Measurements from ENCODE around the gene AMOT. TPM values are rescaled to one million over a fixed set of nuclear protein-coding genes. Genes with fewer than 3 reads are reported as not detected.

Gene AMOT
- total RNA-seq, 6 experiments from 2014 or later = 0.02 to 0.50 (median 0.09) TPM

DNA sequence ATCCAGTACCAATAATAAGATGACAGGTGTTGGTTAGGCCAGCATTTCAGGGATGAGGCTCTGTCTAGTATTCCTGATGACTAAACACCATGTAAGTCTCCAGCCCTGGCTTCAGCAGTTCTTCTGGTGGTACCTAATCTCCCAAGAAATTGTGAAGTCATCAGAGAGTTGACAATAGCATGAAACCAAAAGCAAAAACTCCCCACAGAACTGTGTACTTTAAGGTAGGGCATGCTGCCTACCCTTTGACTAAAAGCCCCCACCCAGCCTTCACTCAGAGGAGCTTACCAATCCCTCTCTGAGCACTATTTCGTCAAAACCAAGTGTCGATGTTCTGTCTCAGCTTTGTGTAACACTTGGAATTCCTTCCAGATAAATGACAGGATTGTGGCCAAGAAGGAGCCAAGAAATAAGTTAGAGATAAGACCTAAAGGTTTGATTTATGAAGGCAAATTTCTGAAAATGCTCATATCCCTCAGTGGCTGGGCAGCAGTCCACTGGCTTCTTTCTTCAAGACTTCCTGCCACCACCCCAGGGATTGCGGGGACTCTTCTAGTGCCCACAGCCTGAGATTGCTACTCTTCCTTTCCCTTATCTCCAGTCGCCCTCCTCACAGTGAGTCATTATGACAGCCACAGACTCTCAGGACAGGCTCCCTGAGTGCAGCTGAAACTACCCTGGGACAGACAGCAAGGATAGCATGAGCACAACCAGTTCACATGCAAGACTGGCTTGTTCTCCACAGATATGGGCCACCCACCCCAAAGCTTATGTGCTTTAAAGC lies 93.6 kb downstream of the AMOT start:
- TF ChIP-seq, protein P1, sequence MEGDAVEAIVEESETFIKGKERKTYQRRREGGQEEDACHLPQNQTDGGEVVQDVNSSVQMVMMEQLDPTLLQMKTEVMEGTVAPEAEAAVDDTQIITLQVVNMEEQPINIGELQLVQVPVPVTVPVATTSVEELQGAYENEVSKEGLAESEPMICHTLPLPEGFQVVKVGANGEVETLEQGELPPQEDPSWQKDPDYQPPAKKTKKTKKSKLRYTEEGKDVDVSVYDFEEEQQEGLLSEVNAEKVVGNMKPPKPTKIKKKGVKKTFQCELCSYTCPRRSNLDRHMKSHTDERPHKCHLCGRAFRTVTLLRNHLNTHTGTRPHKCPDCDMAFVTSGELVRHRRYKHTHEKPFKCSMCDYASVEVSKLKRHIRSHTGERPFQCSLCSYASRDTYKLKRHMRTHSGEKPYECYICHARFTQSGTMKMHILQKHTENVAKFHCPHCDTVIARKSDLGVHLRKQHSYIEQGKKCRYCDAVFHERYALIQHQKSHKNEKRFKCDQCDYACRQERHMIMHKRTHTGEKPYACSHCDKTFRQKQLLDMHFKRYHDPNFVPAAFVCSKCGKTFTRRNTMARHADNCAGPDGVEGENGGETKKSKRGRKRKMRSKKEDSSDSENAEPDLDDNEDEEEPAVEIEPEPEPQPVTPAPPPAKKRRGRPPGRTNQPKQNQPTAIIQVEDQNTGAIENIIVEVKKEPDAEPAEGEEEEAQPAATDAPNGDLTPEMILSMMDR (IDR thresholded peaks at IDR 0.05) = no peak
- no peaks in the 10 kb centered on the region for H3K27me3 Mint-ChIP-seq (ENCODE audit: insufficient read depth)
- peaks cover 19% of the 10 kb centered on the region for H3K9me3 Mint-ChIP-seq
- no peaks in the 10 kb centered on the region for H3K4me1 Mint-ChIP-seq (ENCODE audit: low read depth)
- DNase-seq = no peak
- H3K36me3 Mint-ChIP-seq (ENCODE audit: low read depth) = no peaks in the 10 kb centered on the region
- no peak overlapping the region for H3K27ac Mint-ChIP-seq
- H3K4me3 Mint-ChIP-seq = no peak overlapping the region

DNA sequence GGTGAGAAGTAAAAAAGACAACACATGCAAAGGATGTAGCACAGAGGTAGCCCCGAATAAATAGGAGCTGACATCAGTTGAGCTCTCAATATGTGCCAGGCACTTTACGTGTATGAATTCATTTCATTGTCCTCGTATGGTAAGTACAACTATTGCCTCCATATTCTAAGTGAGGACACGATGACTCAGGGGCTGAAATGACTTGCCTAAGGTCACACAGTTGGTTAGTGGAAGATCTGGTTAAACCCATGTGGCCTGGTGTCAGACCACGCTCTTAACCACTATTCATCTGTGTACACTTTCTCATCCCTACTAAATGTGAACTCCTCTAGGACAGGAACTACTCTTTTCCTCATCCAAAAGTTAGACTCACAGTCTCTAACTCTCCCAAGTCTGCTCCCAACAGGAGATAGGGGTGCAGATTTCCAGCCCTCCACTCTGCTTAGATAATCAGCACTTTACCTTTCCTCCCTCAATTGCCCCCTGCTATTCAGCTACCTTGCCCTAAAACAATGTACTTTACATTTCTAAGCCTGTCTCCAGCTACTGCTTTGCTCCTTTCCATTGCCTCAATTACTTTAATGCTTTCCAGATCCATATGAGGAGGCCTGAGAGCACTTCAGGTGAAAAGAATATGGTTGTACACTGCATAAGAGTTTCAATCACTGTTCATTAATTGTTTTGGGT lies 102.1 kb downstream of the AMOT start:
- no peak overlapping the region for H3K4me3 Mint-ChIP-seq
- no peaks in the 10 kb centered on the region for H3K36me3 Mint-ChIP-seq (ENCODE audit: low read depth)
- no peaks in the 10 kb centered on the region for H3K4me1 Mint-ChIP-seq (ENCODE audit: low read depth)
- TF ChIP-seq, protein P1 (IDR thresholded peaks at IDR 0.05) = no peak
- no peak overlapping the region for H3K27ac Mint-ChIP-seq
- peaks cover 3% of the 10 kb centered on the region; the same call in 1 of the 2 replicates for H3K9me3 Mint-ChIP-seq
- DNase-seq = no peak
- no peaks in the 10 kb centered on the region for H3K27me3 Mint-ChIP-seq (ENCODE audit: insufficient read depth)

DNA sequence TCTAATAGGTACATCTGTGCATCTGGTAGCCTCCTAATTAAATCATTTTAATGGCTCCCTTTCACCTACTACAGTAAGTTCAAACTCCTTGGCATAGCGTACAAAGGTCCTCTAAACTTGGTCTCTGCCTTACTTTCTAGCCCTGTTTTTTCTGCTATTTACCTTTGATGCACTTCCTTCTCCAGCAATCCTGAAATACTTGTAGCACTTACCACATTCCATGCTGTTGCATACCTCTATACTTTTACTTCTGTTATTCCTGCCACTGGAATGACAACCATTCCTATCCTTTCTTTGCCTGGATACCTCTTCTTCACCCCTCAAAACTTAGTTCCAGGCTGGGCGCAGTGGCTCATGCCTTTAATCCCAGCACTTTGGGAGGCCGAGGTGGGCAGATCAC lies 104.3 kb downstream of the AMOT start:
- H3K4me1 Mint-ChIP-seq (ENCODE audit: low read depth) = no peaks in the 10 kb centered on the region
- DNase-seq = no peak
- H3K27me3 Mint-ChIP-seq (ENCODE audit: insufficient read depth) = no peaks in the 10 kb centered on the region
- H3K27ac Mint-ChIP-seq = no peak overlapping the region
- TF ChIP-seq, protein P1 (IDR thresholded peaks at IDR 0.05) = no peak
- H3K36me3 Mint-ChIP-seq (ENCODE audit: low read depth) = no peaks in the 10 kb centered on the region
- H3K4me3 Mint-ChIP-seq = no peak overlapping the region
- no peaks in the 10 kb centered on the region for H3K9me3 Mint-ChIP-seq

DNA sequence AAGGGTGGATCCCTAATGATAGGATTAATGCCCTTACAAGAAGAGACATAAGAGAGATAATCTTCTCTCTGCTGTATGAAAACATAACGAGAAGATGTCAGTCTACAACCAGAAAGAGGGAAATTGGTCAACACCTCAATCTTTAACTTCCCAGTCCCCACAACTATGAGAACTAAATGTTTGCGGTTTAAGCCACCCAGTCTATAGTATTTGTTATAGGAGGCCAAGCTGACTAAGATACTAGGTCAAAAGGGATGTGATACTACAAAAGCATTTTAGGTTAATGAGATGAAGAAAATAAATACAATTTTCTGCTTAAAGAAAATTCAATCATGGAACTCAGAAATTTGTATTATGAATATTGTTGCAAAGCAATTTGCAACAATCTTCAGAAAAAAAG lies 105.5 kb downstream of the AMOT start:
- Mint-ChIP-seq H3K4me1 (ENCODE audit: low read depth) (no peaks in the 10 kb centered on the region), H3K36me3 (ENCODE audit: low read depth) (no peaks in the 10 kb centered on the region), H3K27me3 (ENCODE audit: insufficient read depth) (no peaks in the 10 kb centered on the region), H3K27ac (no peak overlapping the region), H3K4me3 (no peak overlapping the region), H3K9me3 (no peaks in the 10 kb centered on the region)
- TF ChIP-seq, protein P1 (IDR thresholded peaks at IDR 0.05) = no peak
- DNase-seq = no peak

DNA sequence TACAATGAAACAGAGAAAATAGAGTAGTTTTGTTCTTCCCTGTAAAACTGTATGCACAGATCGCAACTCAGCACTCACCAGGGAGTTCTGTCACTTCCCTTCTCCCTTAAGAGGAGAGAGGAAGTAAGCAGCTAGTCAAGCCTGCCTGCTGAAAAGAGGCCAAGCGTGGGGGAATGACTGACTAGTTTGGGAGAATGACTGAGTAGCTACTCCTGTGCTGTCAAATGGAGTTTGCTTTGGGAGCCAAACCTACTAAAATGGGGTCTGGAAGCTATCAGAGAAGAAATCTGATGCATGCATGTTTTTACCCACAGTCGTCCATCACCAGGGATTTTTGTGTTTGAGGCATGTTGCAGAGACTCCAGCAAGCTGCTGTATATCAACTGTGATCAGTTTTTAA lies 106.3 kb downstream of the AMOT start:
- no peaks in the 10 kb centered on the region for H3K27me3 Mint-ChIP-seq (ENCODE audit: insufficient read depth)
- no peak overlapping the region for H3K27ac Mint-ChIP-seq
- H3K9me3 Mint-ChIP-seq = no peaks in the 10 kb centered on the region
- no peaks in the 10 kb centered on the region for H3K4me1 Mint-ChIP-seq (ENCODE audit: low read depth)
- no peaks in the 10 kb centered on the region for H3K36me3 Mint-ChIP-seq (ENCODE audit: low read depth)
- TF ChIP-seq, protein P1 (IDR thresholded peaks at IDR 0.05) = no peak
- H3K4me3 Mint-ChIP-seq = no peak overlapping the region
- no peak for DNase-seq

Data from HFFc6 (cell line).